RCC 7860 (cell line): ENCODE results near the gene GID4.

Experiments
- DNase-seq: peaks from one replicate; pipeline ENCODE4 v3.0.0-alpha.2; 2015; ENCODE audit warnings: low spot score
- FAIRE-seq: peaks from 2 replicates; lab custom pipeline; 2012; peaks lifted over from hg19 to GRCh38; lab: Jason Lieb, UNC

The GID4 gene

DNA sequence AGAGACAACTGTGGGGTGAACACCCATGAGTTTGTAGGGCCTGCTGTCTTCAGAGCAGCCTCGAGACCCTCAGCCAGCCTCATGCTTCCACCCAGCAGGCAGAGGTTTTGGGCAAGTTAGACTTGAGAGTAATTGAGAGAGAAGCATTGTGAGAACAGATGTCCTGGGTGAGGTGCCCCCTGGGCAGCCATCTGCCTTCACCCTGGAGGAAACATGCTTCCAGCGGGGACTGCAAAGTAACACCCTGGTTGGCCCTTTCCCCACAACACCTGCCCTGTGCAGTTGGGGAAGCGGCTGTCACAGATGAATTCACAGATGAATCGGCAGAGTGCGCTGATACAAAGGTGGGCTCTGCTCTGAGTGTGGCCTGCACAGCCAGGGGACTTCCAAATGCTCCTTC lies 23.6 kb upstream of the GID4 start:
- FAIRE-seq (no peak), DNase-seq (no peak)

DNA sequence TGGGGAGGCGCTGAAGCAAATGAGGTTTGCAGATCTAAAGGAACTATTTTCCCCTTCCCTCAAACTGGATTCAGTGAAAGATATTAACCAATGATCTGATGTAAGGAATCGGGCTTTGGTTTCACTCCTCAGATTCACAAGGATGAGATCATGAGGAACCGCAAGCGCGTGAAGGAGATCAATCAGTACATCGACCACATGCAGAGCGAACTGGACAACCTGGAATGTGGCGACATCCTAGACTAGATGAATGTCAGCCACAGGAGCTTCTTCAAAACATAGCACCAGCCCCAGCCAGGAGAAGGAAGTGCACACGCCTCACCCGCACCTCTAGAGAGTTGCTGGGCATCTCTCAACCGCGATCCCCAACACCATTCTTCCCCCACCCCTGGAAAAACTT lies 22.8 kb upstream of the GID4 start:
- no peak for FAIRE-seq
- no peak for DNase-seq

DNA sequence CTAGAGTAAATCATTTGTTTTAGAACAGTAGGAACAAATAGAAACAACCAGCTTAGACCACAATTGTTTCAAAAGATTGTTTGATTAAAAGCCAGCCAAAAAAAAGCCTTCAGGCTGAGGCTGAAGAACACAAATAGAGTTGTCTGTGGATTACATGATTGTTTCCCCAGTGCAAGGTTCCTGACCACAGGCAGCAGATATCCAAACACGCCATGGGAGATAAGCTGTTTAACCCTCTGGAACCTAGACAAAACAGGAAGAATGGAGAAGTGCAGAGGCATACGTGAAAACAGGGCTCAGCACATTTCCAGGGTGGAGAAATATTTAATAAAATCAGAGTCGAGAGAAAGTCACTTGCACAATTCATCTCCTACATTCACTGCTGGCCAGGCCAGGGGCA lies 21.2 kb upstream of the GID4 start:
- no peak for FAIRE-seq
- no peak for DNase-seq

DNA sequence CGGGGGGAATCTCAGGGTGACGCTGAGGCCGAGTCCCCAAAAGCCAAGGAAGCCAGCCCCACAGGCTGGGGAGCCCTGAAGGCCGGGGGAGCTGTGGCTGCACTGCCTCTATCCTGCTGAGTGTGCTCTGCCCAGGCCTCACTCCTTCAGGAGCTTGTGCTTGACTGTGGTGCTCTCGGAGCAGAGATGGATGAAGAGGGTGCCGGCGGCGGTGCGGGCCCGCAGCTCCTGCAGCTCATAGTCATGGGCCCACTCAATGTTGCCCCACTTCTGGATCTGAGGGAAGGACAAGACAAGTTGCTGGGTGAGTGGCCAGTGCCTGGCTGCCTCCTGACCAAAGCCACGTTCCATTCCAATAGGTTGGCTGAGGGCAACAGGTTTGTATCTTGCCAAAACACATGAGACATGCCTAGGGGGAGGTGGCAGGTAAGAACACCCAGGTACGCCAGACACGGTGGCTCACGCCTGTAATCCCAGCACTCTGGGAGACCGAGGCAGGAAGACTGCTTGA lies 20.7 kb upstream of the GID4 start:
- no peak for FAIRE-seq

DNA sequence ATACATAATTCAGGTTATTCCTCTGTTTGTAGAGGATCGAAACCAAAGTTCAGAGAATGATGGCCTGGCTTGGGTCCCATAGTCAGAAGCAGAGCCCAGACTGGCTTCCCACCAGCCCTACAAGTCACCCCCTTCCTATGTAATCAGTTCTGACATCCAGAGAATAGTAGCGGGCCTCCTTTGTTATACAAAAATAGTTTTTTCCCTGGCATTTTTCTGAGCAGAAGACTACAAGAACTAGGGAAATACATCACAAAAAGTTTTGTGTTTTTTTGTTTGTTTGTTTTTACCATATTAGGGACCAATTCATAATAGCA lies 19.4 kb upstream of the GID4 start:
- no peak for FAIRE-seq
- DNase-seq = no peak

More for the DNA sequence above, 20.7 kb upstream of the GID4 start:
- no peak for DNase-seq

DNA sequence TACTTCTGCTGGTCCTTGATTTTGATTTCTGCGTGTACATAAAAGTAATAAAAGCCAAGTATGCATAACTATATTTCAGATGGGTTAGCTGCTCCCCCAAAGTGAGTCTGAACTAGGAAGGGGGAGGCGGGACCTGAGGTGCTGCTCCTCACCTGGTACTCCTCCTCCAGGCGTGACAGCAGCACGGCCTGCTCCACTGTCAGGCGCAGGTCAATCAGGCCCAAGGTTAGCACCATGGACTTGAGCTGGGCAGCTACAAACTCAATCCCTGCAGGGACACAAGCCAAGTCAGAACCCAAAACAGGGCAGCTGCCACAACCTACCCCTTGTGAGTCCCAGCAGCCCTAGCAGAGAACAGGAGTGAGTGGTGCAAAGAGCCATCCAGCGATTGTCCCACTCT lies 18.2 kb upstream of the GID4 start:
- FAIRE-seq (no peak), DNase-seq (no peak)

DNA sequence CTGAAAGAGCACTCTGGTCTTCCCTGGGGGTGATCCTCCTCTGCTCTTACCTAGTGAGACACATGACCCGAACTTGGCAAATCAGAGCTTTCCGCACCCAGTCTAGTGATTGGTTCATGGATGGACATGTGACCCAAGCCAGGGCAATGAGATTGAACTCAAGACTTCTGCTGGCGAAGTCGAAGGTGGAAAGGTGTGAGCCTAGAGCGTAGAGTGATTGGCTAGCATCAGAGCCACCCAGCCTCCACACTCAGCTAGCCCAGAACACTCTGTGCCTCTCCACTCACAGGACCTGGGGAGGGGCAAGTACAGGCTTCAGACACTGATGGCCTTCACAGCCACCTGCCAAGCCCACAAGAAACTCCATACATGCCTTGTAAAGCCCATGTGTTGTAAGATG lies 17.8 kb upstream of the GID4 start:
- DNase-seq (no peak), FAIRE-seq (no peak)

DNA sequence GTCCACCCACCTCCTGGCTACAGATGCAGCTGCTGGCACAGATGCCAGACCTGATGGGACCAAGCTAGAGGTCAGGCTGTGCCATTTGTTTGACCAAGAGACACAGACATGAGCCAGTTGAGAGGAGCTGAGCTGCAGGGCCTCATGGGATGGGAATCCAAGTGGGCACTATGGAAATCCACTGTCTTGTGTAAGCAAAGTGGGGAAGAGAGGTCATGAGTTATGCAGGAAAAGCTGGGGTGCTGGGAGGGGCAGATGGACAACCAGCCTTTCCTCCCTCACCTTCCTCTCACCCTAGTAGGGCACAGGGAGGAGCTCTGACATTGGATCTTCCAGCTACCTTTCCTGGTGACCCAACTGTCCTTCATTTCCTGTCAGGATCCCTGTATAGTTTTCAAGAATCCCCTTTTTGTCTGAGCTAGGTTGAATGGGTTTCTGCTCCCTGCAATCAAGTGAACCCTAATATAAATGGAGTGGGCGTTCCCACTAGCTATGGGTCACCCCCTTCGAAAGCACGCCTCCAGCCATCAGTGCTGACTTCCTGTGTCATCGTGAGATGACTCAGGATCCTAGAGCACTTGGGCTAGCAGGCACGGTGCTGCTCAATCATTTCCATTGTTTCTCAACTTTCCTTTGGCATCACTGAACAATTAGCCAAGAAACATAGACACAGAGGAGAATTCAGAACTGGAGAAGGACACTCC lies 13.8 kb upstream of the GID4 start:
- no peak for DNase-seq
- no peak for FAIRE-seq

DNA sequence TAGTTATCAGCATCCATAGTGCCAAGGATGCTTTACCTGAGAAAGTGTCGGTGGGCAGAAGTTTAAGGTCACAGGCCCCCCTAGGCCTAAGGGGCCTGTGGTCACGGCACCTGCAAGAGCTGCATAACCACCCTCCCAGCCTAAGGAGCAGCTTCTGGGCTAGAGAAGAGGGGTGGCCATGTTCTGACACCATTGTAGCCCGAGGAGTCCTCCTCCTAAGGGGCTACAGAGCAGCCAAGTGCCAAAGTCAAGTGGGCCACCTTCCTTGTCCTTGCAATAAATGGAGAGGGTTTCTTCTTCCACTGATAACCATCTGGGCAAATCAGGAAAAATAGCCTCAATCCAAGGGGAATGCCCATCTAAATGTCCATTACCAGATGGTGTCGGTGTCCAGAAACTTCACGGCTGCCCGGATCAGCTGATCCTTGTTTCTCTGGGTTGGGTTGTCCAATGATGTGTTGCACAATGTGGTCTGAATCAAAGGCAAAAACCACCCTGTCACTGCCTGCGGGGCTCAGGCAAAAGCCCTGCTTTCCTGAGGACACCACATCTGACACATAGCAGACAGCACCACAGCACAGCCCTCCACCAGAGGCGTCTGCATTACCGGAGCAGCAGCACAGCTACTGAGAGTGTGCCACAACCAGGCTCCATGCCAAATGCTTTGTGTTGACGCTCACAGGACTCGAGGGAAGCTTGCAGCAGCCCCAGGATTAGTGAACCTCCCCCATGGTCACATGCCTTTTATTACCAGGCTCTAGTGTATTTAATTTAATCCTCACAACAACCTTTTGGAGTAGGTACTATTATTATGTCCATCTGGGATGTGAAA lies 13.0 kb upstream of the GID4 start:
- no peak for FAIRE-seq
- no peak for DNase-seq

DNA sequence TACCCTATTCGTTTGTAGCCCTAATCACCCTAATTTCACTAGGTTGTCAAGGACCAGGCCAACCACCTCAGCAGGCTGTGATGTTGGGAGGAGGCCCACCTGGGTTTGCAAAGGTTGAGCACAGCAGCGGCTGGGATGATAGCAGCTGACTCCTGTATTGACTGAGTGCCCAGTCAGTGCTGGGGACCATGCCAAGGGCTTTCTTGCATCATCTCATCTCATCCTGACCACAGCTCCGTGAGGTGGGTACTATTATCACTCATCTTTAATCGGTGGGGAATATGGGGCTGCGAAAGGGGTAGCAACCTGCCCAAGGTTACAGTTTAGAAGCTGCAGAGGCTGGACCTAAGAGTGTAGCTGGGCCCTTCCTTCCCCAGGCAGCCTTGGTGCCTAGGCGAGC lies 11.9 kb upstream of the GID4 start:
- DNase-seq (no peak), FAIRE-seq (no peak)

DNA sequence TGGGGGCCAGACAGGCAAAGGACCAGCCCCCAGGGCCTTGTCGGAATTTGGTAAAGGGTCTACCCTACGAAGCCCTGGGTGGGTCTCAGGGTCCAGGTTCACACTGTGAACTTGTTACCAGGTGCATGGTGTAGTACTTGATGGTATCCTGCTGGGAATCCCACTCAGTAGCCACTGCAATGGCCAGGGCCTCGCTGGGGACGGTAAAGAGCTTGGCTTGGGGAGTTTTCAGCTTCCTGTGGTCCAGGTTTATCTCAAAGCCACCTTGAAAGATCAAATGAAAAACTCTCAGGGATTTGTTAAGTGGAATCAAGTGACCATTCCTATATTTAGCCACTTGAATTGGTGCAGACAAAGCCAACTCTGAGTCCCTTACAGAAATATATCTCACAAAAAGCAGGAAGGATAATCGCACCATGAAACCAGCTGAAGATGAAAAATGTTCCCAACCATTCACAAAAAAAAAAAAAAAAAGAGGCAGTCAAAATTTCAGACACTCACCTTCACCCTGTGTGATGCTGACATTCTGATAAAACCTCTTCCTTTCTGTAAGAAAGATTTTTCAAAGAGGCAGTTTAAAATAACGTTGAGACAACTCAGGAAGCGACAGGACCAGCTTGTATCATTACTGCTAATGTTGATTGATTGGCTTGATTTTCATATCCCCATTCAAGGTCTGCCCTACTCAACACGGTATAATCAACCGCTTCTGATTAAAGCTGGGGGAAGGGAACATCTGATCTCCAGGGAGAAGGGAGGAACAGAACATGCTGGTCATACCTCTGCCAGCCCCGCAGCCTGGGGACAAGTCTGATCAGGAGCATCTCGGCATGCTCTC lies 10.9 kb upstream of the GID4 start:
- DNase-seq = no peak
- FAIRE-seq = no peak

DNA sequence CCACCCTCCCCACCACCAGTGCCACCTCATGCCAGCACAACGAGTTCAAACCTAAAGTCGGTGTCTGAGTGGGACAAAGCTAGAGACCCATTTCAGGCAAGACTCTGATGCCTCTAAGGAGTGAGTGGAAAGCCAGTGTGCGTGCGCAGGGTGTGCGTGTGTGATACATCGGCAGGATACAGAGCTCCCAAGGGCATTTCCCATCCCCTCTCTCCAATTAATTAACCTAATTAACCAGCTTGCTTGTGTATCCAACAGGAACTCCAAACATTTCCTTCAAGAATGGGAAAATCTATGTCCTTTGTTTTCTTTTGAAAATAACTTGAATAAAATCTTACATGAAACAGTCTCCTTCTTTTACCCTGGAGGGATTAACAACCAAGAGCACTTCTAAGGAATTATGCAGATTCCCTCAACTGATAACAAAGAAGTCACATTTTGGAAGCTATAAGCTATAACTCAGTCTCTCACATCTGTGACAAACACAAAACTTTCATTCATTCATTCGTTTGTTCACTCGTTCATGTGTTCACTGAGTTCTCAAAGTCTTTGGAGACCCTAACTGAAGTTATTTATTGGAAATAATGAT lies 10.2 kb upstream of the GID4 start:
- FAIRE-seq = no peak
- DNase-seq = no peak

DNA sequence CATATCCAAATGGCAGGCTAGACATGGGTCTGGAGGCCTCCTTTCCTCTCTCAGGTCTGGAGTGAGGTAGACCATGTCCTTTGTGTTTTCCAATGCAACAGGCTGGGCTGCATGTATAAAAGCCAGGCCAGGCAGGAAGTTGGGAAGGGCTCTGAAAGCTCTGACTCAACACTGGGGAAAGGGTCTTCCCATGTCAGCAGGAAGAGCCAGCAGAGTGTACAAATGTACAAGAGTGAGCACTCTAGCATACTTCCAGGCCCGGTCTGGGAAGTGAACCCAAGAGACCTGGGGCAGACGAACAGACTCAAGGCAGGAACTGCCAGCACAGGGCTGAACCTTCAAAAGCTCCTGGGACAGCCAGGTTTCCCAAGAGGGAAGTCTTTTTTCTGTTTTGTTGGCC lies 7.3 kb upstream of the GID4 start:
- FAIRE-seq (no peak), DNase-seq (peak; percentile 32)

DNA sequence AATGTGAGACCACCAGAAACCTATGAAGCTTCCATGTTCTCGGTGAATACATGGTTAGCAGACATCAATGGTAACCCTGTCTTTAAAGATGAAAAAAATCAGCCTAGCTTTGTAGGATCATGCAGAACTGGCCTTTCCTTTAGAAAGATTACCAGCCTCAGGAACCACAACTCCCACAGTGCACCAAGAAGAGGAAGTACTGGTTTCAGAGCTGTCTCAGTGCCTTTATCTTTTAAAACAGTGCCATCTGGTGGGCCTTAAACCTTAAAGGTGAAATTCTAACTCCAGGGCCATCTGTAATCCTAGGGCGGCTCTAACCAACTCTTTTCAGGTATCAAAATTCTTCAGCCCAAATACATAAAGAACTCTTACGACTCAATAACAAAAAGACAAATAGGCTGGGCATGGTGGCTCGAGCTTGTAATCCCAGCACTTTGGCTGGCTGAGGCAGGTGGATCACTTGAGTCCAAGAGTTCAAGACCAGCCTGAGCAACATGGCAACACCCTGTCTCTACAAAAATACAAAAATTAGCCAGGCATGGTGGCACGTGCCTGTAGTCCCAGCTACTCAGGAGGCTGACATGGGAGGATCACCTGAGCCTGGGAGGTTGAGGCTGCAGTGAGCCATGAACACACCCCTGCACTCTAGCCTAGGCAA lies 5.6 kb upstream of the GID4 start:
- DNase-seq = peak; percentile 76
- FAIRE-seq = peak; percentile 82

DNA sequence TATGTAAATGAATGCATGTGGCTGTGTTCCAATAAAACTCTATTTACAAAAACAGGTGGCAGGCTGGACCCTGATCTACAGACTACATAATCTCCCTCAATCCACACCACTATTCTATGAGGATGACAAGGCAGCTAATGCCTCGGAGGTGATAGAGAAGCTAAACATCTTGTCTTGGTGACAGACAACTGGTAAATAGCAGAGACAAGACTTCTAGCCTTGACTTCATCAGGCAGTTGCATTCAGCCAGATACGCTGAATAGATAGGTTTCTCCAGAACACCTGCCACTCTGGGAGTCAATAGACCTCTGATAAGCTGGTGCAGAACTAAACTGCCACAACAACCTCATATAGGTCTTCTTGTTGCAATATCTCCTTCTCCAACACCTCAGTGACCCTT lies 3.5 kb upstream of the GID4 start:
- DNase-seq (no peak), FAIRE-seq (no peak)

DNA sequence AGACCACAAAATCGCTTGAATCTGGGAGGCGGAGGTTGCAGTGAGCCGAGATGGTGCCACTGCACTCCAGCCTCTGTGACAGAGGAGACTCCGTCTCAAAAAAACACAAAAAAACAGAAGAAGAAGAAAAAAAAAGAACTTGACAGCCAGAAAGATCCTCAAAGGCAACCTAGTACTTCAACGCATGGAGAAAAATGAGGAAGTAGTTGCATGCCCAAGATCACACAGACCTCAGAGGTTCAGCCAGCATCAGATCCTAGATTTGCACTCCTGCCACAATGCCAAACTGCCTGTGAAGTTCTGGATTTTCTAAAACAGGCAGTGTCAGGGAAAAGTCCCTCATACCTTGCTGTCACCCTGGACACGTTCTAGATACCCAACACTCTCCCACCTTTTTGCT lies 1.7 kb upstream of the GID4 start:
- DNase-seq (no peak), FAIRE-seq (no peak)

DNA sequence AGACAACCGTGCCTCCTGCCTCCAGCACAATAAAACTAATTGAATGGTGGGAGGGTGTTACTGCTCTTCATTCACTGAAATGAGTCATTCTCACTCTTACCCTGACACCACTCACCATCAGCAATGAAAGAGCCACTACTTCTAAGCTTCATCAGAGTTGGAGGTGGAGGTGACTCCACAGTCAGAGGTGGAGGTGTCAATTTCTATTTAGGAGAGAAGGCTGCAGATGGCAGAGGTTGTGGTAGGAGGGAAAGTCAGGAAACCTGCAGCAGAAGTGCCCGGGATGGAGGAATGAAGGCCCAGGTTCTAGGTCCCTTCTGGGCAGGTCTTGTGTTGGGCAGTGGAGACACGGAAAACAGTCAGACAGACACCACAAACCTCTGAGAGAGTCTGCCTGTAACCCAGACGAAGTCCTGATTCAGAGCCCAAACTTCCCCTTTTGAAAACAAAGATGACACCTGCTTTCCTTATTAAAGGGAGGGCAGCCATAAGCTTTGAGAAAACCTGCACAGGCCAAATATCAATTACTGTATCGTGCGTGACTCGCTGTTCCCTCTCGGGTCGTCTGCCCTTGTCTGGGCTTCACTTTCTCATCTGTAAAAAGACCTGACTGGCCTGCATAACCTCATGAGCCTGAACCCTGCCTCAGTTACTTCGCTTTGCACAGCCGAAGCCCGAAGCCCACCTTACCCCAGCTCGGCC lies 908 bp upstream of the GID4 start:
- DNase-seq (no peak), FAIRE-seq (no peak)

DNA sequence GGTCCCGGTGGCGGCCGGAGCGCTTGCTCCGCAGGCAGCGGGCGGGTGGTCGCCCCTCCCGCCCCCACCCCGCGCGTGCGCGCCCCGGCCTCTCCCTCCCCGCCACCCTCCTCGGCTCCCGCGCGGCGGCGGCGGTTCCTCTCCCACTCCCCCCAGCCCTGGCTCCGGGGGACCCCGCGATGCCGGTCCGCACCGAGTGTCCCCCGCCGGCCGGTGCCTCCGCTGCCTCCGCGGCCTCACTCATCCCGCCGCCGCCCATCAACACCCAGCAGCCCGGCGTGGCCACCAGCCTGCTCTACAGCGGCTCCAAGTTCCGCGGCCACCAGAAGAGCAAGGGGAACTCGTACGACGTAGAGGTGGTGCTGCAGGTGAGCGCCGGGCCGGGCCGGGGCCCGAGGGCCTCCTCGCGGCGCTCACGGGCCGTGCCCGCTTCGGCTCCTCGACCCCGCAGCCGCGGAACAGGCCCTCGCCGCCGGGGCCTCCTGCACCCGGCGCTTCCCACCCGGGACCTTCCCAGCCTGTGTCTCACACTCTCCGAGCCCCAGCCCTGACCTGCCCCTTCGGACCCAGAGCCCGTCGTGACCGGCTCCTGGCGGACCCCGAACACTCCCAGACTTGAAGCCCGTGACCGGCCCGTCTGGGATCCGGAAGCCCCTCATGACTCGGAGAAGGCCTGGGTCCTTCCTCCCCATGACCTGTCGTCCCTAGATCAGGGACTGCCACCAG lies 490 bp downstream of the GID4 start:
- DNase-seq = no peak
- no peak for FAIRE-seq

DNA sequence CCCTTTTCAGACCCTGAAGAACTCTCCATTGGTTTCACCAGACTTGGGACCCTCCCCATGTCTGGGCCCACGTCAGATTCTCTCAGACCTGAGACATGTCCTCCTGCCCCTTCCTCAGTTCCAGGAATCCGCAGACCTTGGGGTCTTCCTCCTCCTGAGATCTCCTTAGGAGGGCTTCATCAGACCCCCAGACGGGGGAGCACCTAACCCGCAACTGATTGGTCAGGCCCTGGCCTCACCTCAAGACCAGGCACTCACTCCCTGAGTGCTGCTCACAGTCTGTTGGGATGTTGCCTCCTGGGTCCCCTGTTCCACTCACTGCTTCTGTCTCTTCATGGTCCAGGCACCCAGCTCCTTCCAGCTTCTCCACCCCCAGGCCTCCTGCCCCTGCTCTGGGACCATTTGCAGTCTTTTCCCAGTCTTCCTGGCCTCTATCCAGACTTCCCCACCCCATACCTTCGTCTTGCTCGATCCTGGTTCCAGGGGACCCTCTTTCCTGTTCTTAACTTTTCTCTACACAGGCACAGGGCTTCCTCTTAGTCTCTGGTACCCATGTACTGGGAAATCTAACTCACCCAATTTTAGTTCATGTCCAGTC lies 1.2 kb downstream of the GID4 start:
- FAIRE-seq (no peak), DNase-seq (no peak)
